NCI-H2196 treated with DMSO at 0.1 percent for 48 hours (cell line): ENCODE results near the gene PMP22.

Experiments
- DNase-seq: peaks from one replicate; lab custom pipeline; 2025; ENCODE audit not compliant: unreplicated experiment; lab: John Stamatoyannopoulos, UW

Gene PMP22

DNA sequence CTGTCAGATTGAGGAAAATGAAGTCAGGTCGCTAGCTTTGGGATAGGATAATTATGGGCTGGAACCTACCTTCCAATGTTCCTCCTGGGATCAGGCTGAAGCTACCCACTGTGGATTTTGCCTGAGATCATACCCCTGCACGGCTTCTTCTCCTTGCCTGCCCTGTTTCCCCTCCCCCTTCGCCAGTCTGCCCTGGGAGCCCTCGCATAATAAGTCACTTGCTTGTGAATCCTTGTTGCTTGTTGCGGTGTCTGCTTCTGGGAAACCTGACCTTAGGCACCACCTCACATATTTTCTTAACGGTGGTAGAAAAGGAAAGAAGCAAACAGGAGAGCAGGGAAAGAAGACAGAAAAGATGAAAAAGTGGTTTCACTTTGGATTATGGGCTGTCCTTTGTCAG, 13.3 kb upstream of the PMP22 start:
- no peak for DNase-seq

GRCh38 chr17:15274017-15274416, 8.9 kb upstream of the PMP22 start:
- DNase-seq: no peak

- DNase-seq: no peak
Observed at GRCh38 chr17:15273141-15273793, 8.1 kb upstream of the PMP22 start.

- no peak for DNase-seq
Observed at GRCh38 chr17:15271741-15272140, 6.6 kb upstream of the PMP22 start.

- DNase-seq: no peak
Observed at GRCh38 chr17:15270628-15271381, 5.7 kb upstream of the PMP22 start.

GRCh38 chr17:15269780-15270089, 4.6 kb upstream of the PMP22 start:
- no peak for DNase-seq

GRCh38 chr17:15269087-15269779, 4.1 kb upstream of the PMP22 start:
- no peak for DNase-seq

- DNase-seq: no peak
Observed at GRCh38 chr17:15268461-15268860, 3.3 kb upstream of the PMP22 start.

- DNase-seq: no peak
Observed at GRCh38 chr17:15267996-15268395, 2.9 kb upstream of the PMP22 start.

DNA sequence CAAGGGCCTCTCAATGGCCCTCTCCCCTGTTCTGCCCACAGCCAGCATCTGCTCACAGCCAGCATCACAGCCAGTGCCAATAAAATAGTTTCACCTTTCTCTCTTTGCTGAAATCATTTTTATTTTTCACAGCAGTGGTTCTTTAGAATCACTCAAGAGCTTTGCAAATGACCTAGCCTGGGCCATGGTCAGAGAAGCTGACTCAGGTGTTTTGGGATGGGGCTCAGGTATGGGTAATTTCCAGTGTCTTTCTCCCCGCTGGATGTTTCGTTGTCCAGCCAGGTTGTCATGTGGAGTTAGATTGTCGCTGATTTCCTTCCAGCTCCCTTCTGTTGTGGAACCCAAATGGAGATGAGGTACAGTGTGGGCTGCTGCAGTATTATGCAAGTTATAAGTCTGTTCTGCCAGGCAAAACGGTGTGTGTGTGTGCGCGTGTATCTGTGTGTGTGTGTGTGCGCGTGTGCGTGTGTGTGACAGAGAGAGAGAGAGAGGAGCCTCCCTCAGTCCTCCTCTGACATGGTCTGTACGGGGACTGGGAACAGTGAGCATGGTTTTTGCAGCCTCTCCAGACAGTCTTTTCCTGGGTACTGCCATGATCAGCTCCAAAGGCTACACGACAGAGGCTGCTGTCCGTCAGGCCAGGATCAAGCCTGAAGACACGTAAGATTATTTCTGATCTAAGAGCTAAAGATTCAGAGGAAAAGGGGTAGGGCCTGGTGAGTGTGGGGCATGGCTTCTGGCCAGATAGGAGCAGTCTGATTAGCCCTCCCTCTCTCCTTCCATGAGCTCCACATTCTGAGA, 1.4 kb upstream of the PMP22 start:
- DNase-seq: no peak

DNA sequence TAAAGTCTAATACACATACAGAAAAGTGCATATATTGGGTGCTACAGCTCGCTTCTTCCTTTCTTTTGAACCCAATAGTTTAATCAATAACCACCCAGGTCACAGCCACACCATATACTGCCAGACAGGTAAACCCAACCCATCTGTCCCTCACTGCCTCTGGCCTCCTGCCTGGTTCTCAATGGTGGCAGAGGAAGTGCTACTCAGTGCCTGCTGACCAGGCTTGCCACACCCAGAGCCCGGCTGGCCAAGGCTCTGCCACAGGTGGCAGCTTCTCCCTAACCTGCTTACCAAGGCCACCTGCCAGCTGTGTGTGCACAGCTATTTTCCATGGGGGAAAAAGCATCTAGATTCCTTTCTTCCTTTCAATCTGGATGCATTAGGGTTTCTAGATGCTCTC, 584 bp downstream of the PMP22 start:
- no peak for DNase-seq

DNA sequence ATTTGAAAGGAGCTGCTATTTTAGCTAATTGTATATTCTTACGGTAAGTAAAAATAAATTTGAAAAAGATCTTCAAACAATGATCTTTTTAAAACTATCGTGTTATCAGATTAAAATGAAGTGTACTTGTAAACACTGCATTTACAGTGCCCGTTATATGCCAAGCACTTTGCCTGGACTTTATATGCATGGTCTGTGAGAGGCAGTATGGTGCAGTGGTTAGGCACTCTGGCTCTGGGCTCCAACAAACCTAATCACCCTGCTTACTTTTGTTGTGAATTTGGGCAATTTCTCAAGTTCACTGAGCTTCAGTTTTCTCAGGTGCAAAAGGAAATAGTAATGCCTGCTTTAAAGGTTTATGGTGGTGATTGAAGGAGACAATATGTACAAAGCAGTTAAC, 1.4 kb downstream of the PMP22 start:
- no peak for DNase-seq

- no peak for DNase-seq
Observed at GRCh38 chr17:15263206-15263579, 1.9 kb downstream of the PMP22 start.

DNA sequence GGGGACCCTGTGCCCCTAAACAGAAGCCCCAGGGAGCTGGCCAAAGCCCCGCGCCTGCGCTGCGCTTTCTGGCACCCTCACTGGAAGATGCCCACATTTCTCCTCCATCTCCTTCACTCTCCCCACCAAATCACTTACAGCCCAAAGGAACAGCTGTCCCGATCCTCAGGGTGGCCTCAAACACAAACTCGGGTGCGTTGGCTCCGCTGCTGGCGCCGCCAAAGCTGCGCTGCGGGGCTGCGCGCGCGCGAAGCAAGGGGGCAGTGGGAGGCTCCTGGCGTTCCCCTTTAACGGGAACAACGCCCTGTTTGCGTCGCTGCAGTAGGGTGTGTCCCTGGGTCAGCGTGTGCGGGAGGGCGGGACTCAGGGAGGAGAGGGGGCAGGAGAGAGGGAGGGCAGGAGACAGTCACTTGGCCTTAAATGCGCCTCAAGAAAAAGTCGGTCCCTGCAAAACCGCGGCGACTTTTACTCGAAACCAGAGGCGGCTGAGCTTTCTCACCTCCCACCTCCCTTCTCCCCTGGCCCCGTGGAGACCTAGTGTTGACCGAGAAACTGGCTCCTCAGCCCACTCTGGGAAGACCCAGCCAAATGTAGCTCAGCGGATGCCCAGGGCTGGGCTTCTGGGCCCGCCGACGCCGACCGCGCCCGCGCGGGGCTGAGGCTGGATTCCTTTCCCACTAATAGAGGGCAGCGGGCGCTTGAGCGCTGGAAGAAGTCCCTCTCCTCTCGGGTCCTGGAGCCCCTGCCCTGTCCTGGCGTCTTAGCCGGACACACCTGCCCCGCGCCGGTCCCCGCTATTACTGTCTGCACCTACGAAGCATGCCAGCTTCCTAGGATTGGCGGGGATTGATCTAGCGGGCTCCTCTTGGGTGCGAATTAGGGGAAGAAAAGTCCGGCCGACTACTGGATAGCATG, 2.6 kb downstream of the PMP22 start:
- no peak for DNase-seq

DNA sequence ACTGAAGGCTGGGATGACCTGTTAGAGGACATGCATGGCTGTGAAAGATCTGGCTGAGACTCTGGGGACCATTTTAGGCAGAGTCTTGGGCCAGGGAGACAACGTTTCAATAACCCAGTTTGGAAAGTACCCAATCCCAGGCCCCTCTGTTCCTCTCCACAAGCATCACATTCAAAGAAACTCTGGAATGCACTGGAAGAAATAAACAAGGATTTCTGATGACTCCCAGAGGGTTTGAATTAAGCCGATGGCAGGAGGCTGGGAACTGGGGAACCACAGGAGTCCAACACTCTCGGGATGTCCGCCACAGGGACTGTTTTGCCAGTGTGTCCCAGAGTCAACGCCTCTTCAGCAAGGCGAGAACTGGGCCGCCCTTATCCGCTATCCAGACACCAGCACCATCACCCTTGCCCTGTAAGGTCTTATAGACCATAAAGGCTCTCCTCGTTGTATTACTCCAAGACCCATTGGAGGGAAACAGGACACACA, 3.3 kb downstream of the PMP22 start:
- no peak for DNase-seq

- no peak for DNase-seq
Observed at GRCh38 chr17:15261258-15261801, 3.8 kb downstream of the PMP22 start.

- peak; percentile 22 for DNase-seq
Observed at GRCh38 chr17:15260376-15261257, 4.5 kb downstream of the PMP22 start.

- no peak for DNase-seq
Observed at GRCh38 chr17:15257796-15258512, 7.2 kb downstream of the PMP22 start.
